ENCODE measurements around the gene TMEM273.

DNA sequence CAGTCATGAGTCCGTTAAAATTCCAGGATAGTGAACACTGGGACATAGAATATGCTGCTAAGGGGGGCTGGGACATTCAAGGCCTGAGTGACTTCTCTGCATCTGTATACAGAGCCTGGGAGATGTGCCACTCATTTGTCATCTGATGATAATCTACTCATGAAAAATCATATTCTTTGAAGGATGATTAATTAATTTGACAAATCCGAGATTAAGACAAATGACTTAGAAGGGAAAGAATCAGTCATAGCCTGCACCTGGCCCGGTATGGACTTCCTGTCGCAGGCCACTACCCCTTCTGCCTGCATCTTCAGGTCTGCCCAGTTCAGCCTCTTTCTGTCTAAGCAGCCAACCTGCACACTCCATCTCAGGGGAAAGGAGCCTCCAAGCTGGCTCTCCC, 35.5 kb downstream of the TMEM273 start:
- no peak for TF ChIP-seq EGR1 (IDR thresholded peaks at IDR 0.05)
- TF ChIP-seq, protein P1, sequence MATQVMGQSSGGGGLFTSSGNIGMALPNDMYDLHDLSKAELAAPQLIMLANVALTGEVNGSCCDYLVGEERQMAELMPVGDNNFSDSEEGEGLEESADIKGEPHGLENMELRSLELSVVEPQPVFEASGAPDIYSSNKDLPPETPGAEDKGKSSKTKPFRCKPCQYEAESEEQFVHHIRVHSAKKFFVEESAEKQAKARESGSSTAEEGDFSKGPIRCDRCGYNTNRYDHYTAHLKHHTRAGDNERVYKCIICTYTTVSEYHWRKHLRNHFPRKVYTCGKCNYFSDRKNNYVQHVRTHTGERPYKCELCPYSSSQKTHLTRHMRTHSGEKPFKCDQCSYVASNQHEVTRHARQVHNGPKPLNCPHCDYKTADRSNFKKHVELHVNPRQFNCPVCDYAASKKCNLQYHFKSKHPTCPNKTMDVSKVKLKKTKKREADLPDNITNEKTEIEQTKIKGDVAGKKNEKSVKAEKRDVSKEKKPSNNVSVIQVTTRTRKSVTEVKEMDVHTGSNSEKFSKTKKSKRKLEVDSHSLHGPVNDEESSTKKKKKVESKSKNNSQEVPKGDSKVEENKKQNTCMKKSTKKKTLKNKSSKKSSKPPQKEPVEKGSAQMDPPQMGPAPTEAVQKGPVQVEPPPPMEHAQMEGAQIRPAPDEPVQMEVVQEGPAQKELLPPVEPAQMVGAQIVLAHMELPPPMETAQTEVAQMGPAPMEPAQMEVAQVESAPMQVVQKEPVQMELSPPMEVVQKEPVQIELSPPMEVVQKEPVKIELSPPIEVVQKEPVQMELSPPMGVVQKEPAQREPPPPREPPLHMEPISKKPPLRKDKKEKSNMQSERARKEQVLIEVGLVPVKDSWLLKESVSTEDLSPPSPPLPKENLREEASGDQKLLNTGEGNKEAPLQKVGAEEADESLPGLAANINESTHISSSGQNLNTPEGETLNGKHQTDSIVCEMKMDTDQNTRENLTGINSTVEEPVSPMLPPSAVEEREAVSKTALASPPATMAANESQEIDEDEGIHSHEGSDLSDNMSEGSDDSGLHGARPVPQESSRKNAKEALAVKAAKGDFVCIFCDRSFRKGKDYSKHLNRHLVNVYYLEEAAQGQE (IDR thresholded peaks at IDR 0.05; ENCODE audit: low read depth), result no peak
- TF ChIP-seq, protein P2, sequence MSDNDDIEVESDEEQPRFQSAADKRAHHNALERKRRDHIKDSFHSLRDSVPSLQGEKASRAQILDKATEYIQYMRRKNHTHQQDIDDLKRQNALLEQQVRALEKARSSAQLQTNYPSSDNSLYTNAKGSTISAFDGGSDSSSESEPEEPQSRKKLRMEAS (IDR thresholded peaks at IDR 0.05), result no peak
- TF ChIP-seq EP300 (IDR thresholded peaks at IDR 0.05; ENCODE audit: borderline replicate concordance), result no peak
- TF ChIP-seq YY1 (IDR thresholded peaks at IDR 0.05; ENCODE audit: low read depth), result no peak
- TF ChIP-seq TAF1 (IDR thresholded peaks at IDR 0.05; ENCODE audit: low read depth), result no peak
- no peak for TF ChIP-seq RAD21 (IDR thresholded peaks at IDR 0.05; ENCODE audit: low read depth)
- no peak for TF ChIP-seq CEBPB (IDR thresholded peaks at IDR 0.05)
- TF ChIP-seq, protein P3, sequence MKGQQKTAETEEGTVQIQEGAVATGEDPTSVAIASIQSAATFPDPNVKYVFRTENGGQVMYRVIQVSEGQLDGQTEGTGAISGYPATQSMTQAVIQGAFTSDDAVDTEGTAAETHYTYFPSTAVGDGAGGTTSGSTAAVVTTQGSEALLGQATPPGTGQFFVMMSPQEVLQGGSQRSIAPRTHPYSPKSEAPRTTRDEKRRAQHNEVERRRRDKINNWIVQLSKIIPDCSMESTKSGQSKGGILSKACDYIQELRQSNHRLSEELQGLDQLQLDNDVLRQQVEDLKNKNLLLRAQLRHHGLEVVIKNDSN (IDR thresholded peaks at IDR 0.05), result no peak
- no peak for TF ChIP-seq TCF12 (IDR thresholded peaks at IDR 0.05; ENCODE audit: low read depth)
- no peak for TF ChIP-seq ZBTB7A (IDR thresholded peaks at IDR 0.05; ENCODE audit: low read depth)
